SK-N-MC (cell line): Measurements from ENCODE around the gene TDRD1.

ENCODE experiments used
- EZH2 ChIP-seq: fragments of 200-600 bp; sonication (generic); IDR thresholded peaks from one replicate; pipeline ENCODE4 v1.6.1; 2017; ENCODE audit warnings: antibody characterized with exemption
- POLR2AphosphoS5 ChIP-seq: IDR thresholded peaks from 2 replicates; pipeline ENCODE4 v1.6.1; 2012; ENCODE audit warnings: mild to moderate bottlenecking, low read depth, low read length, borderline replicate concordance

DNA sequence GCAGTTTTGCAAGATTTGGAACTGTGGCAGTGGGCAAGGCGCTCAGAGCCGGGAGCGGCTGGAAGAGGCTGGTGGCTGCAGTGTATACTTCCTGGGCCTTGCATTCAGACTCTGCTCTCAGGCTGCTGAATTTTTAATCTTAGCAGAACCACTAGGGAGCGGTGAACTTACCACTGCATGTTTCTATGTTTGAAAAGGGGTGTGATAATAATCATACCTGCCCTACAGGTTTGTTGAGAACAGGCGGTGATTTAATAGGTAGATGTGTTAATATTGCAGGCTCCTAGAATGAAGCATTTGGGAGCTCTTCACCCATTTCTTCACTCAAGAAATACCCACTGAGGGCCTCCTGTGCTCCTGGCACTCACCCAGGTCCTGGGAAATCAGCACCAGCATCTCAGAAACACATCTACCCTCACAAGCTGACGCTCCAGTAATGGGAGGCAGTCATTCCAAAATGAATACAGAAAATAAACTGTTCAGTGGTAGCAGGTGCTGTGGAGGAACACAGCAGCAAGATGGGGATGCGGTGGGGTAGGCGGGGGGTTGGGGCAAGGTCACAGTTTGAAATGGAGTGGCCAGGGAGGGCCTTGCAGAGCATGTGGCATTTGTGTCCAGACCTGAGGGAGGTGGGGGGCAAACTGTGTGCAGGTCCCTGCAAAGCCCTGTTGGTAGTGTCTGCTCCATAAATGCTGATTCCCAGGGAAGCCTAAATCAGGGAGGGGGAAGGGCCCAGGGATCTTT is 100.9 kb downstream of the TDRD1 start:
- TF ChIP-seq EZH2 (no peak), POLR2AphosphoS5 (no peak)
